Sigmoid colon (tissue), 7 donors: ENCODE results near the gene NFKB1. TPM values are rescaled to one million over a fixed set of nuclear protein-coding genes. Genes with fewer than 3 reads are reported as not detected.

Experiments
- DNase-seq: peaks from one replicate; pipeline ENCODE4 v3.0.0-alpha.2; 2019
- H3K27ac ChIP-seq, 4 donors: fragments of 200-600 bp; sonication (generic); one replicate each; pipeline ENCODE4 v1.5.1; 2016 to 2019; ENCODE audit warnings: mild to moderate bottlenecking in 1 of 4
- H3K27me3 ChIP-seq, 3 donors: fragments of 200-600 bp; sonication (generic); one replicate each; pipeline ENCODE4 v1.5.1; 2019; ENCODE audit warnings: mild to moderate bottlenecking in 1 of 3
- H3K36me3 ChIP-seq, 4 donors: fragments of 200-600 bp; sonication (generic); one replicate each; pipeline ENCODE4 v1.5.1; 2016 to 2019
- H3K4me1 ChIP-seq, 4 donors: fragments of 200-600 bp; sonication (generic); one replicate each; pipeline ENCODE4 v1.5.1; 2017 to 2019
- H3K4me3 ChIP-seq, 4 donors: fragments of 200-600 bp; sonication (generic); one replicate each; pipeline ENCODE4 v1.5.1; 2017 to 2019; ENCODE audit warnings: mild to moderate bottlenecking in 2 of 4, moderate library complexity in 1 of 4
- H3K9me3 ChIP-seq, 4 donors: fragments of 200-600 bp in 3 of 4; sonication (generic) in 3 of 4; one replicate each; pipeline versions ENCODE4 v1.5.1 to v1.6.1; 2013 to 2019
- CTCF ChIP-seq, 4 experiments: fragments of 450-650 bp in 3 of 4; fragments of 200-600 bp in 1 of 4; IDR thresholded peaks; one replicate each; pipeline ENCODE4 v1.5.1; 2016 to 2019; ENCODE audit warnings: antibody characterized with exemption in 4 of 4, mild to moderate bottlenecking in 3 of 4, moderate library complexity in 2 of 4
- EP300 ChIP-seq, 4 donors: sonication (generic); formaldehyde crosslinking; IDR thresholded peaks; one replicate each; pipeline ENCODE4 v1.6.1; 2017; ENCODE audit warnings: antibody characterized with exemption in 4 of 4
- POLR2A ChIP-seq, 2 donors: fragments of 450-650 bp; IDR thresholded peaks; one replicate each; pipeline ENCODE4 v1.6.1; 2016; ENCODE audit warnings: antibody characterized with exemption in 2 of 2, mild to moderate bottlenecking in 2 of 2, moderate library complexity in 2 of 2
- POLR2AphosphoS5 ChIP-seq, 4 donors: sonication (generic); formaldehyde crosslinking; IDR thresholded peaks; one replicate each; pipeline ENCODE4 v1.6.1; 2017; ENCODE audit warnings: antibody characterized with exemption in 4 of 4
- WGBS, 2 donors: extraction: QIAGEN DNeasy Blood & Tissue Kit; methylation state at CpG; one replicate each; pipeline ENCODE4 v1.1.7; 2013; 5-methylcytosine and 5-hydroxymethylcytosine counted together
- intact Hi-C: fragments of 100-400 bp; cut with DNase I; formaldehyde crosslinking; loops from one replicate; pipeline ENCODE4 v1.15.1; 2023
- polyA plus RNA-seq, 3 donors: library from polyadenylated mRNA; stranded (reverse); fragments of 200-250 nt; gene quantifications; one replicate each; pipeline ENCODE4 v1.2.3, GENCODE V29; 2013
- total RNA-seq, 4 donors: library from RNA; depleted of rRNA; stranded (reverse); fragments of >200 nt; gene quantifications; one replicate each; pipeline ENCODE4 v1.1.0, GENCODE V29; 2016
- donor health status: healthy with polysubstance abuse.
- donor health status: Bipolar disorder and iron deficiency.
- donor health status: healthy.

The NFKB1 gene
- total and polyA plus RNA-seq, 7 donors, result 19.2 to 29.8 (median 27.0) TPM

GRCh38 chr4:102574317-102574716, 73.2 kb downstream of the NFKB1 start:
- no peaks in the 10 kb centered on the region for H3K9me3 ChIP-seq
- no peak overlapping the region for H3K4me3 ChIP-seq
- no peaks in the 10 kb centered on the region for H3K27me3 ChIP-seq
- H3K36me3 ChIP-seq, result peaks cover 0 to 32% (median 3%) of the 10 kb centered on the region in 4 donors
- H3K4me1 ChIP-seq, result peaks cover 0 to 3% (median 0%) of the 10 kb centered on the region in 4 donors
- H3K27ac ChIP-seq, result no peak overlapping the region
- TF ChIP-seq EP300 (IDR thresholded peaks at IDR 0.05), result no peak
- intact Hi-C loops, result no loop called here
- DNase-seq, result no peak
- WGBS, 2 donors, result 66 to 85% methylated on average over 2 of the region's 2 CpGs

- 54 to 76% methylated on average over 6 of the region's 6 CpGs for WGBS, 2 donors
- no peak overlapping the region for H3K4me3 ChIP-seq
- intact Hi-C loops, result no loop called here
Measured at GRCh38 chr4:102575369-102576129, 74.4 kb downstream of the NFKB1 start.

GRCh38 chr4:102578270-102578669, 77.1 kb downstream of the NFKB1 start:
- peaks cover 0 to 63% (median 16%) of the 10 kb centered on the region in 4 donors for H3K36me3 ChIP-seq

More at GRCh38 chr4:102575369-102576129, 74.4 kb downstream of the NFKB1 start:
- H3K4me1 ChIP-seq, result peaks cover 0 to 3% (median 0%) of the 10 kb centered on the region in 4 donors
- peaks cover 0 to 36% (median 4%) of the 10 kb centered on the region in 4 donors for H3K36me3 ChIP-seq
- H3K27me3 ChIP-seq, result no peaks in the 10 kb centered on the region
- H3K9me3 ChIP-seq, result no peaks in the 10 kb centered on the region
- no peak for DNase-seq
- TF ChIP-seq EP300 (IDR thresholded peaks at IDR 0.05), result no peak
- no peak for TF ChIP-seq POLR2A (IDR thresholded peaks at IDR 0.05)
- TF ChIP-seq CTCF (IDR thresholded peaks at IDR 0.05), result no peak
- no peak for TF ChIP-seq POLR2AphosphoS5 (IDR thresholded peaks at IDR 0.05)
- H3K27ac ChIP-seq, result no peak overlapping the region

GRCh38 chr4:102578819-102579218, 77.7 kb downstream of the NFKB1 start:
- Histone ChIP-seq H3K36me3 (peaks cover 0 to 67% (median 16%) of the 10 kb centered on the region in 4 donors), H3K9me3 (no peaks in the 10 kb centered on the region), H3K27me3 (no peaks in the 10 kb centered on the region), H3K4me1 (peaks cover 0 to 3% (median 0%) of the 10 kb centered on the region in 4 donors), H3K27ac (no peak overlapping the region), H3K4me3 (no peak overlapping the region)
- 88 to 92% methylated on average over 8 of the region's 8 CpGs for WGBS, 2 donors
- no peak for DNase-seq
- TF ChIP-seq POLR2A (IDR thresholded peaks at IDR 0.05), result no peak
- TF ChIP-seq POLR2AphosphoS5 (IDR thresholded peaks at IDR 0.05), result no peak
- TF ChIP-seq EP300 (IDR thresholded peaks at IDR 0.05), result no peak
- TF ChIP-seq CTCF (IDR thresholded peaks at IDR 0.05), result no peak
- intact Hi-C loops, result no loop called here

More at GRCh38 chr4:102578270-102578669, 77.1 kb downstream of the NFKB1 start:
- no peaks in the 10 kb centered on the region for H3K27me3 ChIP-seq
- H3K9me3 ChIP-seq, result no peaks in the 10 kb centered on the region
- H3K4me1 ChIP-seq, result peaks cover 0 to 3% (median 0%) of the 10 kb centered on the region in 4 donors
- TF ChIP-seq POLR2A (IDR thresholded peaks at IDR 0.05), result no peak
- no peak for TF ChIP-seq EP300 (IDR thresholded peaks at IDR 0.05)
- no peak for TF ChIP-seq POLR2AphosphoS5 (IDR thresholded peaks at IDR 0.05)
- no peak overlapping the region for H3K4me3 ChIP-seq
- WGBS, 2 donors, result 72 to 89% methylated on average over 3 of the region's 3 CpGs
- intact Hi-C loops, result no loop called here
- DNase-seq, result no peak
- no peak overlapping the region for H3K27ac ChIP-seq

GRCh38 chr4:102579794-102580462, 78.8 kb downstream of the NFKB1 start:
- intact Hi-C loops, result no loop called here
- H3K4me3 ChIP-seq, result no peak overlapping the region
- WGBS, 2 donors, result 55 to 78% methylated on average over 2 of the region's 2 CpGs
- H3K36me3 ChIP-seq, result peaks cover 0 to 77% (median 20%) of the 10 kb centered on the region in 4 donors
- H3K4me1 ChIP-seq, result no peaks in the 10 kb centered on the region
- H3K27ac ChIP-seq, result no peak overlapping the region
- no peaks in the 10 kb centered on the region for H3K27me3 ChIP-seq
- DNase-seq, result no peak
- no peak for TF ChIP-seq CTCF (IDR thresholded peaks at IDR 0.05)
- TF ChIP-seq POLR2AphosphoS5 (IDR thresholded peaks at IDR 0.05), result no peak
- TF ChIP-seq POLR2A (IDR thresholded peaks at IDR 0.05), result no peak
- no peak for TF ChIP-seq EP300 (IDR thresholded peaks at IDR 0.05)
- no peaks in the 10 kb centered on the region for H3K9me3 ChIP-seq
